Neutrophil (primary cell): ENCODE data around the gene KCNQ1.

Experiments
- H3K27ac ChIP-seq: fragments of 200-600 bp; sonication (generic); 2 replicates; pipeline ENCODE4 v1.5.1; 2016; ENCODE audit warnings: mild to moderate bottlenecking, moderate library complexity
- H3K27me3 ChIP-seq: fragments of 200-600 bp; sonication (generic); 2 replicates; pipeline ENCODE4 v1.6.0; 2016; ENCODE audit warnings: mild to moderate bottlenecking
- H3K36me3 ChIP-seq: fragments of 200-600 bp; sonication (generic); 2 replicates; pipeline ENCODE4 v1.5.1; 2017
- H3K4me1 ChIP-seq, 2 experiments: fragments of 200-600 bp in 1 of 2; sonication (generic) in 1 of 2; 1 replicate in 1 of 2; 2 replicates in 1 of 2; pipeline versions ENCODE4 v1.5.1 to v1.6.1; 2013 to 2016; ENCODE audit warnings: low read depth in 1 of 2, low read length in 1 of 2, mild to moderate bottlenecking in 1 of 2, moderate library complexity in 1 of 2; ENCODE audit not compliant: control insufficient read depth in 1 of 2, insufficient read depth in 1 of 2
- H3K4me3 ChIP-seq, 2 experiments: fragments of 200-600 bp in 1 of 2; sonication (generic) in 1 of 2; 1 replicate in 1 of 2; 2 replicates in 1 of 2; pipeline ENCODE4 v1.5.1; 2013 to 2016; ENCODE audit warnings: low read depth in 1 of 2, low read length in 1 of 2, mild to moderate bottlenecking in 1 of 2, moderate library complexity in 1 of 2
- H3K9me3 ChIP-seq: fragments of 200-600 bp; sonication (generic); 2 replicates; pipeline ENCODE4 v1.5.1; 2016
- CTCF ChIP-seq: fragments of 200-600 bp; sonication (generic); IDR thresholded peaks from 2 replicates; pipeline ENCODE4 v1.5.1; 2016; ENCODE audit warnings: antibody characterized with exemption

Gene KCNQ1

GRCh38 chr11:2462986-2463765, 18.4 kb downstream of the KCNQ1 start:
- Histone ChIP-seq H3K27me3 (peaks cover 5% of the 10 kb centered on the region), H3K36me3 (no peaks in the 10 kb centered on the region), H3K27ac (no peak overlapping the region), H3K4me3 (no peak overlapping the region), H3K9me3 (no peaks in the 10 kb centered on the region), H3K4me1 (no peaks in the 10 kb centered on the region)
- no peak for TF ChIP-seq CTCF

DNA sequence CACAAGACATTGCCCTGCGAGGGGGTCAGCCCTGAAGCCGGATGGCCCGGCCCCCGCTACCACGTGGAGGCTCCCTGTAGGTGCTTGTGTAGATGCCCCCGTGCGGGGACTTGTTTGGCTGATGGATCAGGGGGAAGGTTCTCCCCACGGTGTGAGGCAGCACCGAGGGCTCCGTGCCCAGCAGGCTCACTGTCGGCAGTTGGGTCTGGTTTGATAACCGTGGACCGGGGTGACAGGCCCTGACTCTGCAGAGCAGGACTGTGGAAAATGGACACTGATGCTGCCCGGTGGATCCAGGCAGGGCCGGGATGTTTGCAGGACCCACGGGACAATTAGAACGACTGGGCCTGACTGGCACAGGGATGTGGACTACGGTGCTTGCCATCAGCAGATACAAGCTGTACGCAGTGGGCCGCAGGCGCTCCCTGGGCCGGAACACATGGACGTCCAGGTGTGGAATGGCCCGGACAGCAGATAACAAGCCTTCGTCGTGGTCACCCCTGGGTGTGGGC, 19.0 kb downstream of the KCNQ1 start:
- no peak overlapping the region for H3K4me3 ChIP-seq
- no peaks in the 10 kb centered on the region for H3K9me3 ChIP-seq
- peaks cover 11% of the 10 kb centered on the region for H3K27me3 ChIP-seq
- no peak overlapping the region for H3K27ac ChIP-seq
- no peaks in the 10 kb centered on the region for H3K36me3 ChIP-seq
- no peaks in the 10 kb centered on the region for H3K4me1 ChIP-seq
- TF ChIP-seq CTCF: no peak

- Histone ChIP-seq H3K4me3 (no peak overlapping the region), H3K27me3 (peaks cover 13% of the 10 kb centered on the region), H3K27ac (no peak overlapping the region), H3K9me3 (no peaks in the 10 kb centered on the region), H3K36me3 (no peaks in the 10 kb centered on the region), H3K4me1 (no peaks in the 10 kb centered on the region)
- no peak for TF ChIP-seq CTCF
Observed at GRCh38 chr11:2464451-2465165, 19.8 kb downstream of the KCNQ1 start.

- Histone ChIP-seq H3K27ac (no peak overlapping the region), H3K27me3 (peaks cover 13% of the 10 kb centered on the region), H3K4me1 (no peaks in the 10 kb centered on the region)
Observed at GRCh38 chr11:2465202-2466068, 20.6 kb downstream of the KCNQ1 start.

More at GRCh38 chr11:2465202-2466068, 20.6 kb downstream of the KCNQ1 start:
- no peak overlapping the region for H3K4me3 ChIP-seq
- H3K9me3 ChIP-seq: no peaks in the 10 kb centered on the region
- TF ChIP-seq CTCF: no peak
- H3K36me3 ChIP-seq: no peaks in the 10 kb centered on the region
